ENCODE results near the gene CORO6.

DNA sequence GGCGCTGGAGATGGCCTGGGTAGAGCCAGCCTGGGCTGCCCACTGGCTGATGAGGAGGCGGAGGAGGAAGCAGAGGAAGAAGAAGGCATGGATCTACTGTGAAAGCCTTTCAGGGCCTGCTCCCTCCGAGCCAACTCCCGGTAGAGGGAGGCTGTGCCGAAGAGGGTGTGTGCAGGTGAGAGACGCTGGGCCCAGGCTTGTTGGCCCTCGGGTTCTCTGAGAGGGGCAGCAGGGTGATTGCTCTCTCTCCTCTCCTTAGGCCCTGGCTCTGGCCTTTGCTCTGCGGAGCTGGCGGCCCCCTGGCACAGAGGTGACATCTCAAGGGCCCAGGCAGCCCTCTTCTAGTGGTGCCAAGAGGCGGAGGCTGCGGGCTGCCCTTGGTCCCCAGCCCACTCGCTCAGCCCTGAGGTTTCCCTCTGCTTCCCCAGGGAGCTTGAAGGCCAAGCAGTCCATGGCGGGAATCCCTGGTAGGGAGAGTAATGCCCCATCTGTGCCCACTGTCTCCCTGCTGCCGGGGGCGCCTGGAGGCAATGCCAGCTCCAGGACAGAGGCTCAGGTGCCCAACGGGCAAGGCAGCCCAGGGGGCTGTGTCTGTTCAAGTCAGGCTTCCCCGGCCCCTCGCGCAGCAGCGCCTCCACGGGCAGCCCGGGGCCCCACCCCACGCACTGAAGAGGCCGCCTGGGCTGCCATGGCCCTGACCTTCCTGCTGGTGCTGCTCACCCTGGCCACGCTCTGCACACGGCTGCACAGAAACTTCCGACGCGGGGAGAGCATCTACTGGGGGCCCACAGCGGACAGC, 50.6 kb downstream of the CORO6 start:
- TF ChIP-seq POLR2AphosphoS5 (IDR thresholded peaks at IDR 0.05): no peak
- TF ChIP-seq POLR2A (IDR thresholded peaks at IDR 0.05): no peak
- TF ChIP-seq, protein P1, sequence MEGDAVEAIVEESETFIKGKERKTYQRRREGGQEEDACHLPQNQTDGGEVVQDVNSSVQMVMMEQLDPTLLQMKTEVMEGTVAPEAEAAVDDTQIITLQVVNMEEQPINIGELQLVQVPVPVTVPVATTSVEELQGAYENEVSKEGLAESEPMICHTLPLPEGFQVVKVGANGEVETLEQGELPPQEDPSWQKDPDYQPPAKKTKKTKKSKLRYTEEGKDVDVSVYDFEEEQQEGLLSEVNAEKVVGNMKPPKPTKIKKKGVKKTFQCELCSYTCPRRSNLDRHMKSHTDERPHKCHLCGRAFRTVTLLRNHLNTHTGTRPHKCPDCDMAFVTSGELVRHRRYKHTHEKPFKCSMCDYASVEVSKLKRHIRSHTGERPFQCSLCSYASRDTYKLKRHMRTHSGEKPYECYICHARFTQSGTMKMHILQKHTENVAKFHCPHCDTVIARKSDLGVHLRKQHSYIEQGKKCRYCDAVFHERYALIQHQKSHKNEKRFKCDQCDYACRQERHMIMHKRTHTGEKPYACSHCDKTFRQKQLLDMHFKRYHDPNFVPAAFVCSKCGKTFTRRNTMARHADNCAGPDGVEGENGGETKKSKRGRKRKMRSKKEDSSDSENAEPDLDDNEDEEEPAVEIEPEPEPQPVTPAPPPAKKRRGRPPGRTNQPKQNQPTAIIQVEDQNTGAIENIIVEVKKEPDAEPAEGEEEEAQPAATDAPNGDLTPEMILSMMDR (IDR thresholded peaks at IDR 0.05): no peak
- TF ChIP-seq EP300 (IDR thresholded peaks at IDR 0.05; ENCODE audit: low read depth): no peak

Data from transverse colon (tissue), 4 donors.